GM23248 (cell line): ENCODE measurements around the gene CROCC2. TPM values are rescaled to one million over a fixed set of nuclear protein-coding genes. Genes with fewer than 3 reads are reported as not detected.

Experiments
- DNase-seq: peaks from one replicate; pipeline ENCODE4 v3.0.0-alpha.2; 2015
- H2AFZ ChIP-seq: fragments of 200-600 bp; sonication (generic); 2 replicates; pipeline ENCODE4 v1.6.1; 2016; ENCODE audit warnings: antibody characterized with exemption
- H3F3A ChIP-seq: fragments of 200-600 bp; sonication (generic); 2 replicates; pipeline ENCODE4 v1.6.1; 2016; ENCODE audit warnings: mild to moderate bottlenecking, antibody characterized with exemption, mixed run types; ENCODE audit not compliant: insufficient read depth
- H3K27ac ChIP-seq: fragments of 200-600 bp; sonication (generic); 2 replicates; pipeline ENCODE4 v1.5.1; 2016; ENCODE audit warnings: mild to moderate bottlenecking
- H3K27me3 ChIP-seq: fragments of 200-600 bp; sonication (generic); replicated peaks from 2 replicates; pipeline ENCODE4 v1.6.1; 2016; ENCODE audit warnings: mild to moderate bottlenecking; ENCODE audit not compliant: insufficient read depth
- H3K36me3 ChIP-seq: fragments of 200-600 bp; sonication (generic); 2 replicates; pipeline ENCODE4 v1.6.1; 2016; ENCODE audit warnings: low read depth, mild to moderate bottlenecking
- H3K4me1 ChIP-seq: fragments of 200-600 bp; sonication (generic); 2 replicates; pipeline ENCODE4 v1.6.1; 2016; ENCODE audit warnings: mild to moderate bottlenecking; ENCODE audit not compliant: insufficient read depth
- H3K4me2 ChIP-seq: fragments of 200-600 bp; sonication (generic); one replicate; pipeline ENCODE4 v1.6.1; 2016; ENCODE audit warnings: mild to moderate bottlenecking; ENCODE audit not compliant: unreplicated experiment
- H3K4me3 ChIP-seq: fragments of 200-600 bp; sonication (generic); 2 replicates; pipeline ENCODE4 v1.5.1; 2016; ENCODE audit warnings: mild to moderate bottlenecking
- H3K79me2 ChIP-seq: fragments of 200-600 bp; sonication (generic); 2 replicates; pipeline ENCODE4 v1.6.1; 2016; ENCODE audit warnings: mild to moderate bottlenecking; ENCODE audit not compliant: insufficient read depth
- H3K9ac ChIP-seq: fragments of 200-600 bp; sonication (generic); 2 replicates; pipeline ENCODE4 v1.6.1; 2016; ENCODE audit warnings: mild to moderate bottlenecking
- H3K9me2 ChIP-seq: fragments of 200-600 bp; sonication (generic); 2 replicates; pipeline ENCODE4 v1.6.1; 2016; ENCODE audit warnings: mixed run types, mild to moderate bottlenecking, moderate library complexity; ENCODE audit not compliant: insufficient read depth
- H3K9me3 ChIP-seq: fragments of 200-600 bp; sonication (generic); one replicate; pipeline ENCODE4 v1.6.1; 2017; ENCODE audit warnings: low read depth
- H4K20me1 ChIP-seq: fragments of 200-600 bp; sonication (generic); 2 replicates; pipeline ENCODE4 v1.6.0; 2016; ENCODE audit not compliant: insufficient read depth
- EZH2 ChIP-seq: fragments of 200-600 bp; sonication (generic); IDR thresholded peaks from 2 replicates; pipeline ENCODE4 v1.6.1; 2018; ENCODE audit warnings: antibody characterized with exemption, mild to moderate bottlenecking; ENCODE audit not compliant: insufficient read depth, poor library complexity, severe bottlenecking
- EZH2phosphoT487 ChIP-seq: fragments of 200-600 bp; sonication (generic); IDR thresholded peaks from 2 replicates; pipeline ENCODE4 v1.6.1; 2018; ENCODE audit warnings: antibody characterized with exemption, moderate library complexity, mild to moderate bottlenecking, low read depth; ENCODE audit not compliant: insufficient read depth
- WGBS, 2 experiments: methylation state at CpG; one replicate each; pipeline ENCODE4 v1.1.6; 2015 to 2017; ENCODE audit warnings: low lambda C conversion rate in 2 of 2, low coverage in 1 of 2; ENCODE audit errors: missing lambda C conversion rate in 2 of 2; 5-methylcytosine and 5-hydroxymethylcytosine counted together
- in situ Hi-C: fragments of 300-500 bp; cut with MboI; formaldehyde crosslinking; loops from 2 replicates; pipeline ENCODE4 v1.15.0; 2020
- polyA plus RNA-seq: library from polyadenylated mRNA; unstranded; fragments of >200 nt; fragmentation: Nextera tagmentation; extraction: Ambion mirVana; gene quantifications from 2 replicates; pipeline ENCODE4 v1.2.1, GENCODE V29; 2016
- total RNA-seq: library from RNA; depleted of rRNA; stranded (reverse); fragments of >200 nt; shearing (Covaris generic); gene quantifications from 2 replicates; pipeline ENCODE4 v1.2.3, GENCODE V29; 2014

CROCC2 gene
- total and polyA plus RNA-seq, 2 experiments from 2014 or later: under 0.01 TPM; not detected in 1

DNA sequence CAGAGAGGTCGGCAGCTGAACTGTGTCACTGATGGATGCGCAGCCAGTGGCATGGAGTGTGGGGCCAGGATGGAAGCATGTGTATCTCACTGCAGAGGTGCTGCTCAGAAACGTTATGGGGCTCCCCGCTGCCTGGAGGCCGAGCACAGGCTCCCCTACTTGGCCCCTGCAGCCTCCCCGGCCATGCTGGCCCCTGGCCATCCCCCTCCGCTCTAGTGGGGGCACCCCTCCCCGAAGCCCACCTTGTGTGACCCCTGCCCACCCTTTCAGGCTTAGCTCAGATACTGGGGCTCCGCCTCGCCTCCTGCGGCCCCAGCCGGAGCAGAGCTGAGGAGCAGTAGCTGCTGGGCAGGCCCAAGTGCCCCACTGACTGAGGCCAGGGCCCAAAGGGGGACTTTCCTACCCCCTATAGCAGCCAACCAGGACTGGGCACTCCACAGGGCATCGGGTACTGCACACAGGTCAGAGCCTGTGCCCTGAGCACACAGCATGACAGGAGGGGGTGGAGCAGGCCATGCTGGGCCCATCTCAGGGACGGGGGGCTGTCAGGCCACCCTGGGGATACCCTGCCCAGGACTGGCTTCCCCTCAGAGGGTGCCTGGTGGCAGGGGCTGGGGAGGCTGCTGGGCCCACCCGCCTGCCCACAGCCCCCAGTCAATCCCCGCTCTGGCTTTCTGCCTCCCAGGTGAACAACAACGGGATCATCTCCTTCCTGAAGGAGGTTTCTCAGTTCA, 123.6 kb downstream of the CROCC2 start:
- peaks cover 9% of the 10 kb centered on the region; the same call in 1 of the 2 replicates for H3K36me3 ChIP-seq
- 90% methylated on average over 16 to 17 of the region's 17 CpGs for WGBS, 2 experiments
- H3F3A ChIP-seq: no peaks in the 10 kb centered on the region
- H3K9ac ChIP-seq: no peak overlapping the region
- in situ Hi-C loops: no loop called here
- no peaks in the 10 kb centered on the region for H3K27me3 ChIP-seq
- no peak for DNase-seq
- H3K27ac ChIP-seq: no peak overlapping the region
- H3K4me1 ChIP-seq: no peaks in the 10 kb centered on the region
- TF ChIP-seq EZH2phosphoT487 (no peak), EZH2 (no peak)
- no peak overlapping the region for H3K4me3 ChIP-seq
- H3K9me2 ChIP-seq: no peaks in the 10 kb centered on the region
- no peak overlapping the region for H2AFZ ChIP-seq
- H3K9me3 ChIP-seq: no peaks in the 10 kb centered on the region
- no peaks in the 10 kb centered on the region for H4K20me1 ChIP-seq
- H3K4me2 ChIP-seq: no peak overlapping the region
- H3K79me2 ChIP-seq: peaks cover 51% of the 10 kb centered on the region

- H3K27ac ChIP-seq: no peak overlapping the region
- H3F3A ChIP-seq: no peaks in the 10 kb centered on the region
- TF ChIP-seq EZH2 (no peak), EZH2phosphoT487 (no peak)
- H3K9me3 ChIP-seq: no peaks in the 10 kb centered on the region
- H3K4me3 ChIP-seq: no peak overlapping the region
- H3K4me2 ChIP-seq: no peak overlapping the region
- no peak for DNase-seq
- H2AFZ ChIP-seq: no peak overlapping the region
- no peaks in the 10 kb centered on the region for H3K9me2 ChIP-seq
- no peak overlapping the region for H3K9ac ChIP-seq
- peaks cover 46% of the 10 kb centered on the region for H3K79me2 ChIP-seq
- H4K20me1 ChIP-seq: no peaks in the 10 kb centered on the region
- no peaks in the 10 kb centered on the region for H3K4me1 ChIP-seq
- H3K36me3 ChIP-seq: peaks cover 9% of the 10 kb centered on the region; the same call in 1 of the 2 replicates
- H3K27me3 ChIP-seq: no peaks in the 10 kb centered on the region
- WGBS, 2 experiments: 97% methylated on average over 15 of the region's 15 CpGs
- in situ Hi-C loops: no loop called here
Measured at GRCh38 chr2:241030333-241030680, 124.2 kb downstream of the CROCC2 start.

- Histone ChIP-seq H3K9me3 (no peaks in the 10 kb centered on the region), H3K4me1 (no peaks in the 10 kb centered on the region), H2AFZ (no peak overlapping the region), H3K4me2 (no peak overlapping the region), H3K9ac (no peak overlapping the region), H4K20me1 (no peaks in the 10 kb centered on the region), H3K27ac (no peak overlapping the region), H3K27me3 (no peaks in the 10 kb centered on the region), H3F3A (no peaks in the 10 kb centered on the region), H3K36me3 (0 out of 2 replicates have a peak, but pooled peaks cover 7% of the 10 kb centered on the region), H3K4me3 (no peak overlapping the region), H3K79me2 (peaks cover 41% of the 10 kb centered on the region), H3K9me2 (no peaks in the 10 kb centered on the region)
- TF ChIP-seq EZH2phosphoT487 (no peak), EZH2 (no peak)
- WGBS, 2 experiments: 97 to 98% methylated on average over 7 of the region's 7 CpGs
- in situ Hi-C loops: no loop called here
- DNase-seq: no peak
Measured at GRCh38 chr2:241030883-241031282, 124.7 kb downstream of the CROCC2 start.

GRCh38 chr2:241031436-241032165, 125.5 kb downstream of the CROCC2 start:
- Histone ChIP-seq H3K27ac (no peak overlapping the region), H3K4me3 (no peak overlapping the region), H3K4me1 (no peaks in the 10 kb centered on the region), H2AFZ (no peak overlapping the region), H3K9me3 (no peaks in the 10 kb centered on the region), H3K4me2 (no peak overlapping the region), H3K79me2 (peaks cover 35% of the 10 kb centered on the region), H3F3A (no peaks in the 10 kb centered on the region), H3K27me3 (no peaks in the 10 kb centered on the region), H3K36me3 (0 out of 2 replicates have a peak, but pooled peaks cover under 1% of the 10 kb centered on the region), H3K9me2 (no peaks in the 10 kb centered on the region), H4K20me1 (no peaks in the 10 kb centered on the region), H3K9ac (no peak overlapping the region)
- in situ Hi-C loops: no loop called here
- 91% methylated on average over 20 of the region's 20 CpGs for WGBS, 2 experiments
- no peak for DNase-seq
- TF ChIP-seq EZH2phosphoT487 (no peak), EZH2 (no peak)
